Islet of Langerhans (tissue), 1 donor: Measurements from ENCODE around the gene EIF5A.

Experiments
- FAIRE-seq: peaks from one replicate; lab custom pipeline; 2011; peaks lifted over from hg19 to GRCh38; lab: Jason Lieb, UNC

The EIF5A gene

DNA sequence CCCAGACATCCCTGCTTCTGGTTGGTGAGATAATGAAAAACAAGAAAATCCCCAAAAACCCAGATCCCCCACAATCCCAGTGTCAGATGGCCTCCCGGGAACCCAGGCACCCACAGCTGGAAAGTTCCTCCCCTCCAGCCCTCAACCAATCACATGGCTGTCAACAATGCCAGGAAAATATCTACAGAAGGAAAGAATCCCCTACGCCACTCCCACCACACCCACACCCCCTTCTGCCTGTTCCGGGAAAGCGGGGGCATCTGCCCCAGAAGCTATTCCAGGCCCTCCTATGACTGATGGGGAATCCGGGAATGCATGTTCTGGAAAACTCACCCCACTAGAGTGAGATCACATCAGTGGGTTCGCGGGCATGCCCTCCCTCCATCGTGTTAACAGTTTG, 49.3 kb downstream of the EIF5A start:
- FAIRE-seq = no peak

DNA sequence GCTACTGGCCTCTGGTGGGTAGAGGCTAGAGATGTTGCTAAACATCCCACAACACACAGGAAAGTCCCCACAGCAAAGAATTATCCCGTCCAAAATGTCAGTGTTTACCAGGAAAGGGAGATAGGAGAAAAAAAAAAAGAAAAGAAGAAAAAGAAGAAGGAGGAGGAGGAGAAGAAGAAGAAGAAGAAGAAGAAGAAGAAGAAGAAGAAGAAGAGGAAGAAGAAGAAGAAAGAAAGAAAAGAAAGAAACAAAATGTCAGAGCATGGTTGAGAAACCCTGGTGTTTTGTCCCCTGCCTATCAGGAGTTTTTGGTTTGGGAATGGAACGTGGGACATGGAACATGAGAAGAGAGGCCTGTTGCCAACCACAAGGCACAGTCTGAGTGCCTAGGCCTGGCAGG, 50.0 kb downstream of the EIF5A start:
- no peak for FAIRE-seq

DNA sequence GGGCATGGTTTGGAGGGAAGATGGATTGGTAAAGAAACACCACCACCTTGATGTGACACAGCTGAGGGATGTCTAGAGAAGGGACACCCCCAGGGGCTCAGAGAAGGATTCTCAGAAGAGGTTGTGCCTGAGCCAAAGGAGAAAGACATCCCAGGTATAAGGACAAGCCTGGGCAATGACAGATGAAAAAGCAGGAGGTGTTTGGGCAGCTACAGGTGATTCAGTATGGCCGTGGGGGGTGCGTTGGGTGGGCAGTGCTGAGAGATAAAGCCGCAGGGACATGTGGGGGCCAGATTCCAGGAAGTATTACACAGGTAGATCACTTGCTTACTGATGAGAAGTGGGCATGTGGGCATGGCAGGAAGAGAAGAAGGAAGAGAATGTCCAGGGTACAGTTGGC, 54.5 kb downstream of the EIF5A start:
- no peak for FAIRE-seq
